Measurements from ENCODE around the gene CD53.
"Not testable (repeated sequence)": the region's sequence is repeated elsewhere in the genome, so short reads cannot be mapped to it uniquely, and the experiment has no call there.

Gene CD53

DNA sequence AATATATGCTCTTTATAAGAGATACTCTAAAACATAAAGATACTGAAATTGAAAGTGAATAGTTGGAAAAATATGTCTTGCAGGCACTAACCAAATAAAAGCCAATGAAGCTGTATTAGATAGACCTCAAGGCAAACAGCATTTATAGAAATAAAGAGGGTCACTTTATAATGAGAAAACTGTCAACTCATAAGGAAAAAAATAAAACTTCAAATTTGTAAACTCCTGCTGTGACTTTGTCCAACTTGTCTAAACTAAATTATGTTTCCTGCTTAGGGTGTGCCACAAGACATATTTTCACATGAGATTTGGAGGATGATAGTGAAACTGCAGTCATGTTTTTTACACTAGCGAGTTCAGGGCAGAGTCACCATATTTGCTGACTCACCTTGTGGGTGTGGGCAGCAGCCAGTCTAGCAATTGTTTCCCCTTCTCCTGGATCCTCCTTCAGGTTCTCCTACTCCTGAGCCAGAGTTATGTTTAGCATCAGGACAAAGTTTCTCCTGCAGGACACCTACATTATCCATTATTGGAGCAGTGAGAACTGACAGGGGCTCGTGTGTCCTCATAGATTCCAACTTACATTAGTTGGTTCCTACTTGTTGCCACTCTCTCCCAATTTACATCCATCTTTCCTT is 43.8 kb downstream of the CD53 start:
- no peak for DNase-seq

DNA sequence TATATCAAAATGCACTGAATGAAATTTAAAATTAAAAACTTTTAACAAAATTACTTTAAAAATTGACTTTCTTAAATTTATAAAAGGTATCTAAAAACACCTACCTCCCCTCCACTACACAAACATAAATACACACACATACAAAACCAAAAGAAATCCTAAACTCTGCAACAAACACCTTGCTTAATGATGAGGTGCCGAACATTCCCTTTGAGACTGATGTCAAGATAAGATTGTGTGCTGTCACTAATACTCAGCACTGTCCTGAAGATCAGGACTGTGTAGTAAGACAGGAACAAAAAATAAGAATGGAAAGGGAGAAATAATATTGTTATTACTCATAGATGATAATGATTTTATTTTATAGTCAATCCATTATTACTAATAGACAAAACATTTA is 45.1 kb downstream of the CD53 start:
- no peak for DNase-seq

DNA sequence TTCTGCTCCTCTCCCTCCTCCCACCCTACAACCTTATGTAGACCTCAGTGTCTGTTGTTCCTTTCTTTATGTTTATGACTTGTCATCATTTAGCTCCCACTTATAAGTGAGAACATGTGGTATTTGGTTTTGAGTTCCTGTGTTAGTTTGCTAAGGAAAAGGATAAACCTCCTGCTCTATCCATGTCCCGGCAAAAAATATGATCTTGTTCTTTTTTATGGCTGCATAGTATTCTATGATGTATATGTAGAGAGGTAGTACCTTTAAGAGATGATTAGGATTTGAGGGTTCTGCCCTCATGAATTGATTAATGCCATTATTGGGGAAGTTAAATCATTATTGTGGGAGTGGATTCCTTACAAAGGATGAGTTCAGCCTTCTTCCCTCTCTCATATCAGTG is 49.0 kb downstream of the CD53 start:
- DNase-seq: no peak

DNA sequence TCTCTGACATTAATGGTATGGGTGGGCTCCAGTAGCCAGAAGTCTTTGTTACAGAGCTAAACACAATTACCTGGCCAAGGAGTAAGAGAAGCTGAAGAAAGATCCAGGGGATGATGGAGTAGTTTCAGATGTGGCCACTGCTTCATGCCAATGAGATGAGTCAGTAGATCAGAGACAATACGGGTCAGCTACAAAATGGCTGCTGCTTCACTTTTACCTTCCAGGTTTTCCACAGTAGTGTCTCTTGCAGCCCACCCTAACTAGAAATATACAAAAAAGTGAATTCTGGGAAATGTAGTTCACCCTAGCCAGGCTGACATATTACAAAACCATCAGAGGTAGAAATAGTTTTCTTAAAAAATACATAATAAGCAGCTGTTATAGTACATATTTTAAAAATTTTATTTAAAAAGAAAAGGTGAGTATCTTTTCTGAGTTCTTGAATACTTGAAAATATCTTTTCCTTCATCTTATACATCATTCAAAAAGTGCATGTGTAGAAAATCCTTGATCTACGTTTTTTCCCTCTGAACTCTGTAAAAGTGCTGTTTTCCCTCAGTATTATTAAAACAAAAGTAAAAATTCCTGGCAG is 54.6 kb downstream of the CD53 start:
- DNase-seq: no peak

DNA sequence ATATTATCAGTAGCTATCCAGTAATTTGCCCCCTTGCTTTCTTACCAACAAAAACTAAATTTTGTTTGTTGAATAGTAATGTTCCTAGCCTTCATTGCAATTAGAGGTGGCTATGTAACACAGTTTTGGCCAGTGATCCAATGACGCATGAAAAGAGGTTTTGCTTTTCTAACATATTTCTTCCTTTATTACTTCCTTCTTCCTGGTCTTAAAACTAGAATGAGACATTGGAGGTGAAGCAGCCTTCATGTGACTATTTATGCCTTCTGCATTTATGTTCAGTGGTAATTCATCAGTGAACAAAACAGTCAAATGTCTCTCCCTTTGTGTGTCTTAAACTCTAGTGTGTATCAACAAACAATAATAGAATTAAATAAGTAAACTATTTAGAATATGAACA is 55.2 kb downstream of the CD53 start:
- no peak for DNase-seq

DNA sequence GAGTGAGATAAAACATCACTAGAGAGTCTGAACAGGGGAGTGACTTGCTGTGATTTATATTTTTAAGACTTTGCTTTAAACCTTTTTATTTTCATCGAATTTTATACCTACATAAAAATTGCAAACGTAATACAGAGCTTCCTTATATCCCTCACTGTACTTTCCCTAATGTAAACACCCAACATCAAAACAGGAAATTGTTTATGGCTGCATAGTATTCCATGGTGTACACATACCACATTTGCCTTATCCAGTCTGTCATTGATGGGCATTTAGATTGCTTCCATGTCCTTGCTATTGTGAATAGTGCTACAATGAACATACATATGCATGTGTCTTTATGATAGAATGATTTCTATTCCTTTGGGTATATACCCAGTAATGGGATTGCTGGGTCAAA is 56.0 kb downstream of the CD53 start:
- no peak for DNase-seq

DNA sequence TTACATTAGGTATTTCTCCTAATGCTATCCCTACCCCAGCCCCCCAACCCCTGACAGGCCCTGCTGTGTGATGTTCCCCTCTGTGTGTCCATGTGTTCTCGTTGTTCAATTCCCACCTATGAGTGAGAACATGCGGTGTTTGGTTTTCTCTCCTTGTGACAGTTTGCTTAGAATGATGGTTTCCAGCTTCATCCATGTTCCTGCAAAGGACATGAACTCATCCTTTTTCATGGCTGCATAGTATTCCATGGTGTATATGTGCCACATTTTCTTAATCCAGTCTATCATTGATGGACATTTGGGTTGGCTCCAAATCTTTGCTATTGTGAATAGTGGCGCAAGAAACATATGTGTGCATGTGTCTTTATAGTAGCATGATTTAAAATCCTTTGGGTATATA is 58.1 kb downstream of the CD53 start:
- DNase-seq: not testable (repeated sequence)

DNA sequence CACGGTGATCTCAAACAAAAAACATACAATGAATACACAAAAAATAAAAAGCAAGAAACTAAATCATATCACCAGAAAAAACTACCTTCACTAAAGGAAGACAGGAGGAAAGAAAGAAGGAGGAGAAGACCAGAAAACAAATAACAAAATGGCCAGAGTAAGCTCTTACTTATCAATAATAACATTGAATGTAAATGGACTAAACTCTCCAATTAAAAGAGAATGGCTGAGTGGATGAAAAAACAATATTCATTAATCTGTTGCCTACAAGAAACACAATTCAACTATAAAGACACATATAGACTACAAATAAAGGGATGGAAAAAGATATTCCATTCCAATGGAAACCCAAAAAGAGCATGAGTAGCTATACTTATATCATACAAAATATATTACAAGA is 63.6 kb downstream of the CD53 start:
- DNase-seq: no peak

DNA sequence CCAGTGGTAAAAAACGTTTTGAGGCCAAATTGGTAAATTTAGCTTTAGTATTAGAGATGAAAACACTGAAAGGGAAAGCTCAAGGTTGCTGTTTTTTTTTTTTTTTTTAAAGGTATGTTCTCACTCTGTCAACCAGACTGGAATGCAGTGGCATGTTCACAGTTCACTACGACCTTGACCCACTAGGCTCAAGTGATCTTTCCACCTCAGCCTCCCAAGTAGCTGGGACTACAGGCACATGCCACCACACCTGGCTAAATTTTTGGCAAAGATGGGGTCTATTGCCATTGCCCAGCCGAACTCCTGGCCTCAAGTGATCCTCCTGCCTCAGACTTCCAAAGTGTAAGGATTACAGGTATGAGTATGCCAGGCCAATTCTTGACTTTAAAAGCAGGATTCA is 71.9 kb downstream of the CD53 start:
- no peak for DNase-seq

DNA sequence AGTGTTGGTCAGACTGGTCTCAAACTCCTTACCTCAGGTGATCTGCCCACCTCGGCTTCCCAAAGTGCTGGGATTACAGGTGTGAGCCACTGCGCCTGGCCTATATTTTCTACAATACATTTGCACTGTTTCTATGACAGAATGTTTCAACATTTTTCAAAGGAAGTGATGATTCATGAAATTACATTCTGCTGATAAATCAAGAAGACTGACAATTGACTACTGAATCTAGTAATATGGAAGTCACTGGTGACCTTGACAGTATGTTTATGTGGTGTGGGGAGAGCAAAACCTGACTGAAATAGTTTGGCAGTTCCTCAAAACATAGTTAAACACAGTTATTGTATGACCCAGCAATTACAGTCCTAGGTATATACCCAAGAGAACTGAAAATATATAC is 72.7 kb downstream of the CD53 start:
- DNase-seq: no peak

DNA sequence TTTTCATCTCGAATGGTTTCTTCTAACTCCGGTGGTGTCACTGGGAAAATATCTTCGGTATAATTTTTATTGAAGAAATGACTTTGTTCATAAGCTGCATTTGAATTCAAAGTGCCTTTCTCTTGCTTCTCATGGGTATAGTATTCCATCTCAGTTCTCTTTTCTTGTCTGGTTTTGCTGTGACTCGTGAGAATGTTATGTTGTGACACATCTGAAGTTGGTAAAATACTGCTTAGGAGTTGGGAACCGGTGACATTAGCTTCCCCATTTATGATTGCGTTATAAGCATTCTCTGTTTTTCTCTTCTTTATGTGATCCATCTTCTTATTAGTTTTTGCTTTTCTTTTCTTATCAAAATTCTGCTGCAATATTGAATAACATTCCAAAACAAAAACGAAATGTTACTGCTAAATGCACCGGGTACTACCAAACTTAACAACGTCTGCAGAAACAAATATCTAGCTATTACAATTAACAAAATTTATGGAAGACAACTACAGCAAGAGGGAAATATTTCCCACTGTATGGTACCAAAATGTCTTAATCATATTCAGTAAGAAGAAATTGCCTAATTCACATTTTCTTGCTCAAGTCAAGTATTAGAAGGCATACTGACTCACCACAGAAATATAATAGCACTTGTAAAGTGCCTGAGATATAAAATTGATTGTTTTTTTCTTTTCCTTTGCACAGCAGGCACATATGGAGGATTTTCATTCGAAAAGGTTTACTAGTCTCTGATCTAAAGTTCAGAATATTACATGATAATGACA is 75.3 kb downstream of the CD53 start:
- DNase-seq: no peak

Measured in NCI-H1694 (cell line).